Measurements from ENCODE around the gene TMEM212.

DNA sequence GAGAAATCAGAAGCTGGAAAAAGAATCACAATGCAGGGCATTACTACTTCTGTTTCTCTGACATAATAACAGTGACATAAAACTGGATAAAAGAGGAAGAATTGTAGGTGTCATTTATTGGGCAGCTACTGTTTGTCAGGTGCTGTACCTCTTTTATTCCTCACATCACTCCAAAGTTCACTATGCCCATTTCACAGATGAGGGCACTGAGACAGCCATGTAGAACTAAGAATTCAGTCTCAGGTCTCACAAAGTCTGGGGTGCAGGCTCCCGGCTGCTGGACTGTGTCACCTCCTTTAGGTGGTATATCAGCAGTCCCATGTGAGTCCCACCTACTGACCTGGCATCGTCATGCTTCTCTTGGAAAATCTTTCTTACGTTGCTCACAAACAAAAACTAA lies 20.8 kb downstream of the TMEM212 start:
- TF ChIP-seq, protein P1, sequence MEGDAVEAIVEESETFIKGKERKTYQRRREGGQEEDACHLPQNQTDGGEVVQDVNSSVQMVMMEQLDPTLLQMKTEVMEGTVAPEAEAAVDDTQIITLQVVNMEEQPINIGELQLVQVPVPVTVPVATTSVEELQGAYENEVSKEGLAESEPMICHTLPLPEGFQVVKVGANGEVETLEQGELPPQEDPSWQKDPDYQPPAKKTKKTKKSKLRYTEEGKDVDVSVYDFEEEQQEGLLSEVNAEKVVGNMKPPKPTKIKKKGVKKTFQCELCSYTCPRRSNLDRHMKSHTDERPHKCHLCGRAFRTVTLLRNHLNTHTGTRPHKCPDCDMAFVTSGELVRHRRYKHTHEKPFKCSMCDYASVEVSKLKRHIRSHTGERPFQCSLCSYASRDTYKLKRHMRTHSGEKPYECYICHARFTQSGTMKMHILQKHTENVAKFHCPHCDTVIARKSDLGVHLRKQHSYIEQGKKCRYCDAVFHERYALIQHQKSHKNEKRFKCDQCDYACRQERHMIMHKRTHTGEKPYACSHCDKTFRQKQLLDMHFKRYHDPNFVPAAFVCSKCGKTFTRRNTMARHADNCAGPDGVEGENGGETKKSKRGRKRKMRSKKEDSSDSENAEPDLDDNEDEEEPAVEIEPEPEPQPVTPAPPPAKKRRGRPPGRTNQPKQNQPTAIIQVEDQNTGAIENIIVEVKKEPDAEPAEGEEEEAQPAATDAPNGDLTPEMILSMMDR (IDR thresholded peaks at IDR 0.05) = no peak
- TF ChIP-seq FOSB (CRISPR knock-in tag; IDR thresholded peaks at IDR 0.05) = no peak
- TF ChIP-seq, protein P2, sequence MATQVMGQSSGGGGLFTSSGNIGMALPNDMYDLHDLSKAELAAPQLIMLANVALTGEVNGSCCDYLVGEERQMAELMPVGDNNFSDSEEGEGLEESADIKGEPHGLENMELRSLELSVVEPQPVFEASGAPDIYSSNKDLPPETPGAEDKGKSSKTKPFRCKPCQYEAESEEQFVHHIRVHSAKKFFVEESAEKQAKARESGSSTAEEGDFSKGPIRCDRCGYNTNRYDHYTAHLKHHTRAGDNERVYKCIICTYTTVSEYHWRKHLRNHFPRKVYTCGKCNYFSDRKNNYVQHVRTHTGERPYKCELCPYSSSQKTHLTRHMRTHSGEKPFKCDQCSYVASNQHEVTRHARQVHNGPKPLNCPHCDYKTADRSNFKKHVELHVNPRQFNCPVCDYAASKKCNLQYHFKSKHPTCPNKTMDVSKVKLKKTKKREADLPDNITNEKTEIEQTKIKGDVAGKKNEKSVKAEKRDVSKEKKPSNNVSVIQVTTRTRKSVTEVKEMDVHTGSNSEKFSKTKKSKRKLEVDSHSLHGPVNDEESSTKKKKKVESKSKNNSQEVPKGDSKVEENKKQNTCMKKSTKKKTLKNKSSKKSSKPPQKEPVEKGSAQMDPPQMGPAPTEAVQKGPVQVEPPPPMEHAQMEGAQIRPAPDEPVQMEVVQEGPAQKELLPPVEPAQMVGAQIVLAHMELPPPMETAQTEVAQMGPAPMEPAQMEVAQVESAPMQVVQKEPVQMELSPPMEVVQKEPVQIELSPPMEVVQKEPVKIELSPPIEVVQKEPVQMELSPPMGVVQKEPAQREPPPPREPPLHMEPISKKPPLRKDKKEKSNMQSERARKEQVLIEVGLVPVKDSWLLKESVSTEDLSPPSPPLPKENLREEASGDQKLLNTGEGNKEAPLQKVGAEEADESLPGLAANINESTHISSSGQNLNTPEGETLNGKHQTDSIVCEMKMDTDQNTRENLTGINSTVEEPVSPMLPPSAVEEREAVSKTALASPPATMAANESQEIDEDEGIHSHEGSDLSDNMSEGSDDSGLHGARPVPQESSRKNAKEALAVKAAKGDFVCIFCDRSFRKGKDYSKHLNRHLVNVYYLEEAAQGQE (IDR thresholded peaks at IDR 0.05) = no peak
- TF ChIP-seq, protein P3, sequence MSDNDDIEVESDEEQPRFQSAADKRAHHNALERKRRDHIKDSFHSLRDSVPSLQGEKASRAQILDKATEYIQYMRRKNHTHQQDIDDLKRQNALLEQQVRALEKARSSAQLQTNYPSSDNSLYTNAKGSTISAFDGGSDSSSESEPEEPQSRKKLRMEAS (IDR thresholded peaks at IDR 0.05) = no peak
- no peak for TF ChIP-seq MAZ (IDR thresholded peaks at IDR 0.05; ENCODE audit: borderline replicate concordance, low read depth, low read length)
- TF ChIP-seq CHD2 (IDR thresholded peaks at IDR 0.05; ENCODE audit: low read length, partially characterized antibody) = no peak
- TF ChIP-seq ZNF302 (CRISPR knock-in tag; IDR thresholded peaks at IDR 0.05) = no peak
- TF ChIP-seq TP53 (CRISPR knock-in tag; IDR thresholded peaks at IDR 0.05) = no peak
- no peak for TF ChIP-seq POLR2A (IDR thresholded peaks at IDR 0.05; ENCODE audit: low read length)
- TF ChIP-seq KDM5A (IDR thresholded peaks at IDR 0.05) = no peak
- TF ChIP-seq SMC3 (IDR thresholded peaks at IDR 0.05) = no peak

All from A549 (cell line).